Mesenchymal stem cell (in vitro differentiated cells and primary cell): ENCODE measurements around the gene STEAP1B. TPM values are rescaled to one million over a fixed set of nuclear protein-coding genes. Genes with fewer than 3 reads are reported as not detected.
"Not testable (repeated sequence)": the region's sequence is repeated elsewhere in the genome, so short reads cannot be mapped to it uniquely, and the experiment has no call there.

Source experiments
- DNase-seq: peaks from one replicate; pipeline ENCODE4 v3.0.0-alpha.2; 2013
- H2AFZ ChIP-seq: one replicate; pipeline ENCODE4 v1.6.1; 2013; ENCODE audit warnings: low read depth, mild to moderate bottlenecking, control low read depth, inconsistent platforms, low read length, moderate library complexity
- H2AK5ac ChIP-seq: 2 replicates; pipeline ENCODE4 v1.6.1; 2013; ENCODE audit warnings: low read length, moderate library complexity, mild to moderate bottlenecking, inconsistent platforms; ENCODE audit not compliant: severe bottlenecking
- H2BK120ac ChIP-seq: one replicate; pipeline ENCODE4 v1.6.1; 2013; ENCODE audit warnings: low read depth, mild to moderate bottlenecking, inconsistent platforms, low read length, moderate library complexity
- H2BK12ac ChIP-seq, 2 experiments: one replicate each; pipeline ENCODE4 v1.6.1; 2013; ENCODE audit warnings: inconsistent platforms in 2 of 2, low read length in 2 of 2, mild to moderate bottlenecking in 2 of 2, moderate library complexity in 2 of 2, control low read depth in 1 of 2
- H2BK15ac ChIP-seq: one replicate; pipeline ENCODE4 v1.6.1; 2013; ENCODE audit warnings: mild to moderate bottlenecking, low read depth, inconsistent platforms; ENCODE audit not compliant: poor library complexity, severe bottlenecking
- H2BK5ac ChIP-seq: 2 replicates; pipeline ENCODE4 v1.6.1; 2013; ENCODE audit warnings: low read depth, mild to moderate bottlenecking, low read length, control low read depth, inconsistent platforms; ENCODE audit not compliant: poor library complexity, severe bottlenecking
- H3K14ac ChIP-seq, 2 experiments: one replicate each; pipeline ENCODE4 v1.6.1; 2013; ENCODE audit warnings: inconsistent platforms in 2 of 2, low read length in 2 of 2, control low read depth in 1 of 2, mild to moderate bottlenecking in 1 of 2, moderate library complexity in 1 of 2
- H3K18ac ChIP-seq, 2 experiments: one replicate each; pipeline ENCODE4 v1.6.1; 2013; ENCODE audit warnings: inconsistent platforms in 2 of 2, low read length in 2 of 2, control low read depth in 1 of 2, low read depth in 1 of 2, mild to moderate bottlenecking in 1 of 2
- H3K23ac ChIP-seq, 2 experiments: one replicate each; pipeline ENCODE4 v1.6.1; 2013; ENCODE audit warnings: inconsistent platforms in 2 of 2, low read length in 2 of 2, mild to moderate bottlenecking in 2 of 2, moderate library complexity in 2 of 2, control low read depth in 1 of 2
- H3K27ac ChIP-seq: 2 replicates; pipeline ENCODE4 v1.5.1; 2013; ENCODE audit warnings: mild to moderate bottlenecking, moderate library complexity, low read length, control low read depth, inconsistent platforms; ENCODE audit not compliant: poor library complexity, severe bottlenecking
- H3K27me3 ChIP-seq, 2 experiments: 2 replicates each; pipeline versions ENCODE4 v1.6.1 to v1.7.0; 2013; ENCODE audit warnings: low read length in 2 of 2, mild to moderate bottlenecking in 2 of 2, moderate library complexity in 2 of 2, control low read depth in 1 of 2, inconsistent platforms in 1 of 2; ENCODE audit not compliant: control insufficient read depth in 1 of 2, insufficient read depth in 1 of 2
- H3K36me3 ChIP-seq, 2 experiments: 2 replicates each; pipeline versions ENCODE4 v1.6.1 to v1.7.0; 2013; ENCODE audit warnings: low read length in 2 of 2, control low read depth in 1 of 2, inconsistent platforms in 1 of 2, low read depth in 1 of 2, mild to moderate bottlenecking in 1 of 2; ENCODE audit not compliant: insufficient read depth in 2 of 2, control insufficient read depth in 1 of 2
- H3K4ac ChIP-seq, 2 experiments: one replicate each; pipeline ENCODE4 v1.6.1; 2013; ENCODE audit warnings: inconsistent platforms in 2 of 2, low read length in 2 of 2, mild to moderate bottlenecking in 2 of 2, moderate library complexity in 2 of 2, control low read depth in 1 of 2, low read depth in 1 of 2
- H3K4me1 ChIP-seq: 2 replicates; pipeline ENCODE4 v1.6.1; 2013; ENCODE audit warnings: low read depth, low read length, control low read depth; ENCODE audit not compliant: control insufficient read depth, insufficient read depth
- H3K4me2 ChIP-seq: 2 replicates; pipeline ENCODE4 v1.6.1; 2013; ENCODE audit warnings: low read length, mild to moderate bottlenecking, inconsistent platforms; ENCODE audit not compliant: poor library complexity, severe bottlenecking
- H3K4me3 ChIP-seq, 2 experiments: 2 replicates each; pipeline versions ENCODE4 v1.5.1 to v1.7.0; 2013; ENCODE audit warnings: low read length in 2 of 2, mild to moderate bottlenecking in 2 of 2, control low read depth in 1 of 2, low read depth in 1 of 2; ENCODE audit not compliant: insufficient read depth in 1 of 2
- H3K79me1 ChIP-seq: replicated peaks from 2 replicates; pipeline ENCODE4 v1.6.1; 2013; ENCODE audit warnings: mild to moderate bottlenecking, control low read depth, low read length, inconsistent platforms; ENCODE audit not compliant: poor library complexity, severe bottlenecking
- H3K9ac ChIP-seq: 2 replicates; pipeline ENCODE4 v1.7.0; 2013; ENCODE audit warnings: mild to moderate bottlenecking, low read length, moderate library complexity
- H3K9me3 ChIP-seq: 2 replicates; pipeline ENCODE4 v1.7.0; 2013; ENCODE audit warnings: mild to moderate bottlenecking, low read length; ENCODE audit not compliant: control insufficient read depth
- H4K8ac ChIP-seq: one replicate; pipeline ENCODE4 v1.6.1; 2013; ENCODE audit warnings: inconsistent platforms, mild to moderate bottlenecking, low read length, moderate library complexity
- H4K91ac ChIP-seq: one replicate; pipeline ENCODE4 v1.6.1; 2013; ENCODE audit warnings: mild to moderate bottlenecking, low read length, inconsistent platforms
- WGBS: methylation state at CpG from one replicate; pipeline ENCODE4 v1.1.7; 2013; ENCODE audit warnings: mixed read lengths; 5-methylcytosine and 5-hydroxymethylcytosine counted together
- polyA plus RNA-seq, 2 experiments: library from polyadenylated mRNA; stranded (reverse); fragments of 200-250 nt; gene quantifications; one replicate each; pipeline ENCODE4 v1.2.3, GENCODE V29; 2013

STEAP1B gene
- 1.3 TPM for polyA plus RNA-seq (2013, experiment 1 of 2)
- 1.4 TPM for polyA plus RNA-seq (2013, experiment 2 of 2)

GRCh38 chr7:22499888-22500689 is at the start of gene STEAP1B:
STEAP1B (minus strand) TSS chr7:22500188; CDS start chr7:22494855, 5,333 bp downstream.
- not testable (repeated sequence) for H3K79me1 ChIP-seq, H4K8ac ChIP-seq, H3K27me3 ChIP-seq, H3K36me3 ChIP-seq, H2BK5ac ChIP-seq, H3K4ac ChIP-seq, H2BK120ac ChIP-seq, H2AK5ac ChIP-seq, H3K23ac ChIP-seq, H4K91ac ChIP-seq, H3K4me1 ChIP-seq, H3K27ac ChIP-seq, H3K9me3 ChIP-seq
- peak; percentile 78 for DNase-seq
- Histone ChIP-seq H2BK12ac (peak within 1 kb of the TSS in 1 of 2 experiments; percentile 63), H3K14ac (peak within 1 kb of the TSS in 1 of 2 experiments; percentile 28), H3K4me3 (peak within 1 kb of the TSS in 1 of 2 experiments; percentile 77), H2BK15ac (peak within 1 kb of the TSS; percentile 83), H3K18ac (peak within 1 kb of the TSS in 1 of 2 experiments; percentile 2), H3K4me2 (peak within 1 kb of the TSS; percentile 16), H3K9ac (peak within 1 kb of the TSS; percentile 76), H2AFZ (peak within 1 kb of the TSS; percentile 39)
- WGBS: 9% methylated on average over 47 of the region's 55 CpGs

GRCh38 chr7:22549051-22549450 is 49.1 kb upstream of the STEAP1B start:
- WGBS: 71% methylated on average over 5 of the region's 5 CpGs
- H3K79me1 ChIP-seq: no peaks in the 10 kb centered on the region

GRCh38 chr7:22548313-22548712 is 48.3 kb upstream of the STEAP1B start:
- H3K4ac ChIP-seq: no peak overlapping the region
- no peak overlapping the region for H3K9ac ChIP-seq
- WGBS: no CpG with 5 or more reads among the region's 1 CpG
- H3K27me3 ChIP-seq: peaks cover 46 to 81% of the 10 kb centered on the region in 2 experiments
- H2BK15ac ChIP-seq: no peak overlapping the region
- H3K9me3 ChIP-seq: no peaks in the 10 kb centered on the region
- H3K14ac ChIP-seq: no peak overlapping the region
- no peak overlapping the region for H2BK12ac ChIP-seq
- no peak overlapping the region for H3K18ac ChIP-seq
- no peaks in the 10 kb centered on the region for H3K36me3 ChIP-seq
- DNase-seq: no peak
- H3K27ac ChIP-seq: no peak overlapping the region
- H3K23ac ChIP-seq: no peak overlapping the region
- no peak overlapping the region for H3K4me2 ChIP-seq
- no peak overlapping the region for H3K4me3 ChIP-seq
- H2BK120ac ChIP-seq: no peak overlapping the region
- peaks cover 9% of the 10 kb centered on the region for H3K4me1 ChIP-seq
- no peak overlapping the region for H4K91ac ChIP-seq
- no peak overlapping the region for H2AK5ac ChIP-seq
- no peak overlapping the region for H2AFZ ChIP-seq
- no peaks in the 10 kb centered on the region for H3K79me1 ChIP-seq
- no peak overlapping the region for H2BK5ac ChIP-seq
- no peak overlapping the region for H4K8ac ChIP-seq

More at GRCh38 chr7:22549051-22549450, 49.1 kb upstream of the STEAP1B start:
- no peak overlapping the region for H4K91ac ChIP-seq
- no peak overlapping the region for H2AFZ ChIP-seq
- no peak overlapping the region for H3K4me2 ChIP-seq
- H3K4me1 ChIP-seq: peaks cover 9% of the 10 kb centered on the region
- H3K4me3 ChIP-seq: no peak overlapping the region
- H3K18ac ChIP-seq: no peak overlapping the region
- no peak overlapping the region for H2BK120ac ChIP-seq
- no peak overlapping the region for H3K4ac ChIP-seq
- H3K14ac ChIP-seq: no peak overlapping the region
- no peak overlapping the region for H2BK12ac ChIP-seq
- H3K27me3 ChIP-seq: peaks cover 46 to 88% of the 10 kb centered on the region in 2 experiments
- no peak overlapping the region for H3K27ac ChIP-seq
- H2AK5ac ChIP-seq: no peak overlapping the region
- H4K8ac ChIP-seq: no peak overlapping the region
- no peak overlapping the region for H3K23ac ChIP-seq
- no peak overlapping the region for H3K9ac ChIP-seq
- H2BK15ac ChIP-seq: no peak overlapping the region
- H3K9me3 ChIP-seq: no peaks in the 10 kb centered on the region
- H2BK5ac ChIP-seq: no peak overlapping the region
- no peak for DNase-seq
- H3K36me3 ChIP-seq: no peaks in the 10 kb centered on the region

- Histone ChIP-seq H3K14ac (no peak overlapping the region), H3K4me3 (no peak overlapping the region), H3K23ac (no peak overlapping the region), H2BK120ac (no peak overlapping the region), H3K18ac (no peak overlapping the region), H3K4ac (no peak overlapping the region), H2AFZ (no peak overlapping the region), H3K27me3 (peaks cover 35 to 65% of the 10 kb centered on the region in 2 experiments), H4K91ac (no peak overlapping the region), H3K9me3 (no peaks in the 10 kb centered on the region), H2AK5ac (no peak overlapping the region), H3K4me2 (no peak overlapping the region), H4K8ac (no peak overlapping the region), H3K4me1 (peaks cover 9% of the 10 kb centered on the region), H2BK15ac (no peak overlapping the region), H3K36me3 (no peaks in the 10 kb centered on the region), H2BK12ac (no peak overlapping the region), H2BK5ac (no peak overlapping the region), H3K79me1 (no peaks in the 10 kb centered on the region), H3K9ac (no peak overlapping the region), H3K27ac (no peak overlapping the region)
- no CpG with 5 or more reads among the region's 3 CpGs for WGBS
- no peak for DNase-seq
These were observed 46.8 kb upstream of the STEAP1B start for GRCh38 chr7:22546769-22547168.
